GM12878 (cell line): ENCODE measurements around the gene MYL7. TPM values are rescaled to one million over a fixed set of nuclear protein-coding genes. Genes with fewer than 3 reads are reported as not detected.

Experiments used
- ATAC-seq: fragments of 200-7000 bp; cut with Tn5 transposase; 3 replicates; pipeline ENCODE4 v1.9.1; 2020; ENCODE audit warnings: mild to moderate bottlenecking, moderate library complexity
- BruUV-seq: library from RNA; stranded (reverse); fragments of 400-500 nt; replicated peaks from 2 replicates; lab custom pipeline; 2021; lab: Mats Ljungman, UMichigan
- CTCF ChIA-PET: fragments of 300-600 bp; sonication (Branson Sonifier 250); formaldehyde crosslinking; extraction: SDS; loops from one replicate; lab custom pipeline; 2021; ENCODE audit warnings: inconsistent platforms; lab: Yijun Ruan, JAX
- POLR2A ChIA-PET: fragments of 350-600 bp; formaldehyde crosslinking; extraction: SDS; loops from one replicate; lab custom pipeline; 2021; ENCODE audit warnings: inconsistent platforms; lab: Charles Lee
- RAD21 ChIA-PET: fragments of 300-600 bp; sonication (Branson Sonifier 250); formaldehyde crosslinking; loops from one replicate; lab custom pipeline; 2023; ENCODE audit warnings: antibody characterized with exemption; ENCODE audit not compliant: unreplicated experiment; lab: Charles Lee
- SMC1A ChIA-PET: fragments of 300-600 bp; sonication (Branson Sonifier 250); formaldehyde crosslinking; loops from one replicate; lab custom pipeline; 2023; ENCODE audit not compliant: unreplicated experiment, uncharacterized antibody; lab: Charles Lee
- DNase-seq: peaks from one replicate; pipeline ENCODE4 v3.0.0-alpha.2; 2011; ENCODE audit warnings: low read depth, low spot score
- FAIRE-seq: peaks from 3 replicates; lab custom pipeline; 2011; peaks lifted over from hg19 to GRCh38; lab: Jason Lieb, UNC
- H2AFZ ChIP-seq: 2 replicates; pipeline ENCODE4 v1.6.0; 2011; ENCODE audit warnings: low read depth, low read length, control low read depth; ENCODE audit not compliant: control insufficient read depth
- H3K27ac ChIP-seq: 2 replicates; pipeline ENCODE4 v1.5.1; 2011; ENCODE audit warnings: control low read depth; ENCODE audit not compliant: control insufficient read depth, insufficient read depth
- H3K27me3 ChIP-seq, 2 experiments: replicated peaks in 1 of 2; 2 replicates each; pipeline versions ENCODE4 v1.6.0 to v1.6.1; 2011; ENCODE audit warnings: low read length in 1 of 2; ENCODE audit not compliant: control insufficient read depth in 2 of 2, insufficient read depth in 2 of 2
- H3K36me3 ChIP-seq, 2 experiments: 2 replicates each; pipeline ENCODE4 v1.5.1; 2011; ENCODE audit warnings: low read length in 1 of 2; ENCODE audit not compliant: control insufficient read depth in 2 of 2, insufficient read depth in 2 of 2
- H3K4me1 ChIP-seq: 2 replicates; pipeline ENCODE4 v1.6.1; 2011; ENCODE audit warnings: mild to moderate bottlenecking, low read length, moderate library complexity, mixed read lengths; ENCODE audit not compliant: control insufficient read depth, insufficient read depth
- H3K4me2 ChIP-seq: 2 replicates; pipeline ENCODE4 v1.6.0; 2011; ENCODE audit warnings: control low read depth; ENCODE audit not compliant: control insufficient read depth, insufficient read depth
- H3K4me3 ChIP-seq: fragments of 200-600 bp; sonication (generic); 2 replicates; pipeline ENCODE4 v1.5.1; 2016
- H3K79me2 ChIP-seq: 2 replicates; pipeline ENCODE4 v1.6.0; 2011; ENCODE audit warnings: low read length; ENCODE audit not compliant: control insufficient read depth, insufficient read depth
- H3K9ac ChIP-seq: 2 replicates; pipeline ENCODE4 v1.8.0; 2011; ENCODE audit warnings: low read length, control low read depth, mixed read lengths; ENCODE audit not compliant: control insufficient read depth, insufficient read depth
- H3K9me3 ChIP-seq: replicated peaks from 3 replicates; pipeline ENCODE4 v1.5.1; 2011; ENCODE audit warnings: mild to moderate bottlenecking, low read length; ENCODE audit not compliant: control insufficient read depth, insufficient read depth
- H4K20me1 ChIP-seq: 2 replicates; pipeline ENCODE4 v1.6.0; 2011; ENCODE audit not compliant: control insufficient read depth, insufficient read depth
- ASH2L ChIP-seq: fragments of 300-600, 200-600 bp; sonication (generic); IDR thresholded peaks from 2 replicates; pipeline ENCODE4 v1.6.1; 2017; ENCODE audit warnings: low read depth, mild to moderate bottlenecking, borderline replicate concordance
- ESRRA ChIP-seq: IDR thresholded peaks from 2 replicates; pipeline ENCODE4 v1.6.1; 2012; ENCODE audit warnings: mild to moderate bottlenecking, low read length, improper control_type of control experiment
- FOS ChIP-seq: IDR thresholded peaks from 3 replicates; pipeline ENCODE4 v1.6.1; 2011; ENCODE audit warnings: borderline replicate concordance; ENCODE audit not compliant: insufficient read length; ENCODE audit errors: extremely low read depth
- NFYB ChIP-seq: IDR thresholded peaks from 2 replicates; pipeline ENCODE4 v1.6.1; 2011; ENCODE audit warnings: low read depth, mild to moderate bottlenecking, low read length, improper control_type of control experiment, moderate library complexity; ENCODE audit not compliant: insufficient read depth
- NR2F1 ChIP-seq: fragments of 450-650 bp; conservative IDR thresholded peaks from 2 replicates; pipeline ENCODE4 v1.6.1; 2017; ENCODE audit warnings: mild to moderate bottlenecking
- RAD51 ChIP-seq: fragments of 450-650 bp; IDR thresholded peaks from 2 replicates; pipeline ENCODE4 v1.6.1; 2016; ENCODE audit warnings: moderate library complexity, mild to moderate bottlenecking, inconsistent platforms
- RCOR1 ChIP-seq: conservative IDR thresholded peaks from 2 replicates; pipeline ENCODE4 v1.6.1; 2012; ENCODE audit warnings: low read depth, low read length, improper control_type of control experiment
- SIX5 ChIP-seq: IDR thresholded peaks from 2 replicates; pipeline ENCODE4 v1.6.1; 2011; ENCODE audit warnings: mild to moderate bottlenecking, low read depth, low read length, moderate library complexity; ENCODE audit not compliant: severe bottlenecking
- SMC3 ChIP-seq: IDR thresholded peaks from 2 replicates; pipeline ENCODE4 v1.6.1; 2011; ENCODE audit warnings: low read length, improper control_type of control experiment, borderline replicate concordance
- STAT3 ChIP-seq: IDR thresholded peaks from 2 replicates; pipeline ENCODE4 v1.6.1; 2011; ENCODE audit warnings: low read depth, low read length, improper control_type of control experiment
- SUZ12 ChIP-seq: fragments of 200-600 bp; sonication (generic); IDR thresholded peaks from one replicate; pipeline ENCODE4 v1.6.1; 2018; ENCODE audit warnings: antibody characterized with exemption, mild to moderate bottlenecking; ENCODE audit not compliant: unreplicated experiment
- ZNF384 ChIP-seq: IDR thresholded peaks from 2 replicates; pipeline ENCODE4 v1.6.1; 2012; ENCODE audit warnings: low read depth, mild to moderate bottlenecking, low read length, improper control_type of control experiment, borderline replicate concordance
- WGBS: methylation state at CpG from one replicate; pipeline ENCODE4 v1.1.6; 2016; ENCODE audit warnings: low lambda C conversion rate; ENCODE audit not compliant: insufficient replicate concordance, insufficient coverage; ENCODE audit errors: missing lambda C conversion rate; 5-methylcytosine and 5-hydroxymethylcytosine counted together
- in situ Hi-C: fragments of 300-500 bp; cut with MboI; formaldehyde crosslinking; loops from 9 replicates; pipeline ENCODE4 v1.14.3; 2018; ENCODE audit warnings: mixed read lengths
- intact Hi-C: fragments of 100-400 bp; cut with micrococcal nuclease; formaldehyde crosslinking; loops from one replicate; pipeline ENCODE4 v1.14.2; 2022; ENCODE audit not compliant: unreplicated experiment
- polyA plus RNA-seq, 11 experiments: library from polyadenylated mRNA; depleted of rRNA in 4 of 11; unstranded in 6 of 11; stranded (reverse) in 5 of 11; fragments of >200 nt; fragmentation: Nextera tagmentation in 4 of 11; fragmentation: Illumina TruSeq in 1 of 11; extraction: Ambion mirVana in 4 of 11; extraction: Trizol in 1 of 11; gene quantifications; 1 replicate in 1 of 11; 2 replicates in 10 of 11; pipeline versions ENCODE4 v1.2.1 to v1.2.3, GENCODE V29; 2011 to 2016; ENCODE audit warnings: inconsistent platforms in 2 of 11, missing spikeins in 2 of 11, low read depth in 1 of 11
- total RNA-seq, 4 experiments: library from RNA; depleted of rRNA in 3 of 4; stranded (reverse); fragments of >200 nt in 3 of 4; fragmentation: Illumina TruSeq in 1 of 4; extraction: Trizol in 1 of 4; gene quantifications; 2 replicates each; pipeline versions ENCODE4 v1.2.1 to v1.2.3, GENCODE V29; 2013 to 2021
- TF ChIP-seq, protein P1 (sequence below): fragments of 450-650 bp; conservative IDR thresholded peaks from 2 replicates; pipeline ENCODE4 v1.6.1; 2017; ENCODE audit warnings: mild to moderate bottlenecking, moderate library complexity

Gene MYL7
- total and polyA plus RNA-seq, 10 of the 15 experiments (the other 5 are each of a cell fraction or from before 2014, with no cell fraction given) = 1.9 TPM; not detected in 9

DNA sequence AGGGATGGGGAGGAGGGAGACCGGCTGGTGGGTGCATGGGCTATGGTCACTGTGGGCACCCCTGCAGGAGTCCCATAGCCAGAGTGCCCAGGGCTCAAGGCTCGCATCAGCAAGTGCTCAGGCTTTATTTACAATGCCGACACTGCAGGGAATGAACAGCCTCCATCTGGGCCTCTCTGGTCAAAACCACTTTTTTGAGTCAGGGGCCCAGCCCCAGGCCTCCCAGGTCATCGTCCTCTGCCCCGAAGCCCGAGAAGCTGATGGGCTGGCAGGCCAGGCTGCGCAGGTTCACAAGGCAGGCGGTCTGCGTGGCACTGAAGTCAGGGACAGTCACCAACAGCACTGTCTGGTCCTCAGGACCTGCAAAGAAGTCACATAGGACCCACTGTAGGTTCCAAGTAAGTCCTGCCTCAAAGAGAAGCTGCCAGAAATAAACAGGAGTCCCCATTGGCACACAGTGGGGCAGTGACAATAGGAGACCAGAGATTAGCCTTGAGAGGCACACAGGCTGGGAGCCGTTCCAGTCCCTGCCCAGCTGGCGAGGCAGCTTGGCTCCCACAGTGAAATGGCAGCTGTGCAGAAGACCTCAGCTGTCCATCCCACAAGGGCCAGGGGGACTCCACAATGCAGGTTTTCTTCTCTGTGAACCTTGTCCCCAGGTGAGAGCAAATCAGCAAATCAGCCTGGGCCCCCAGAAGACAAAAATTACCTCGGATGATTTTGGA is 26.4 kb downstream of the MYL7 start:
- peaks cover 5 to 10% of the 10 kb centered on the region in 2 experiments; a peak in 3 of 4 replicates for H3K36me3 ChIP-seq
- SMC1A ChIA-PET = no interaction called here
- H3K27me3 ChIP-seq = no peaks in the 10 kb centered on the region
- RAD21 ChIA-PET = no interaction called here
- H3K27ac ChIP-seq = no peak overlapping the region
- in situ Hi-C loops (no loop called here), intact Hi-C loops (no loop called here)
- WGBS = 90% methylated on average over 12 of the region's 12 CpGs
- no peaks in the 10 kb centered on the region for H3K79me2 ChIP-seq
- POLR2A ChIA-PET = interaction anchor here (0.9 kb wide), 1 partner anchor 16 kb away, joined by 3 read pairs; no protein-coding TSS in a partner anchor
- H2AFZ ChIP-seq = no peak overlapping the region
- BruUV-seq = no TSS peak
- no peak overlapping the region for H3K9ac ChIP-seq
- no peaks in the 10 kb centered on the region for H3K4me1 ChIP-seq
- no peak overlapping the region for H3K4me2 ChIP-seq
- H3K4me3 ChIP-seq = no peak overlapping the region
- no peak for FAIRE-seq
- no peak for ATAC-seq
- CTCF ChIA-PET = no interaction called here
- no peaks in the 10 kb centered on the region for H3K9me3 ChIP-seq
- no peaks in the 10 kb centered on the region for H4K20me1 ChIP-seq
- TF ChIP-seq SMC3 (no peak), NFYB (no peak), RCOR1 (no peak), RAD51 (no peak), ASH2L (no peak), NR2F1 (no peak), FOS (no peak), ESRRA (no peak), SIX5 (no peak), ZNF384 (no peak), STAT3 (no peak), SUZ12 (no peak)
- TF ChIP-seq, protein P1, sequence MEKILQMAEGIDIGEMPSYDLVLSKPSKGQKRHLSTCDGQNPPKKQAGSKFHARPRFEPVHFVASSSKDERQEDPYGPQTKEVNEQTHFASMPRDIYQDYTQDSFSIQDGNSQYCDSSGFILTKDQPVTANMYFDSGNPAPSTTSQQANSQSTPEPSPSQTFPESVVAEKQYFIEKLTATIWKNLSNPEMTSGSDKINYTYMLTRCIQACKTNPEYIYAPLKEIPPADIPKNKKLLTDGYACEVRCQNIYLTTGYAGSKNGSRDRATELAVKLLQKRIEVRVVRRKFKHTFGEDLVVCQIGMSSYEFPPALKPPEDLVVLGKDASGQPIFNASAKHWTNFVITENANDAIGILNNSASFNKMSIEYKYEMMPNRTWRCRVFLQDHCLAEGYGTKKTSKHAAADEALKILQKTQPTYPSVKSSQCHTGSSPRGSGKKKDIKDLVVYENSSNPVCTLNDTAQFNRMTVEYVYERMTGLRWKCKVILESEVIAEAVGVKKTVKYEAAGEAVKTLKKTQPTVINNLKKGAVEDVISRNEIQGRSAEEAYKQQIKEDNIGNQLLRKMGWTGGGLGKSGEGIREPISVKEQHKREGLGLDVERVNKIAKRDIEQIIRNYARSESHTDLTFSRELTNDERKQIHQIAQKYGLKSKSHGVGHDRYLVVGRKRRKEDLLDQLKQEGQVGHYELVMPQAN = no peak
- TF ChIP-seq, all 136 proteins: peak for 0
- no peak for DNase-seq
